ENCODE results near the gene ZNF778. TPM values are rescaled to one million over a fixed set of nuclear protein-coding genes. Genes with fewer than 3 reads are reported as not detected.

Gene ZNF778
- total and polyA plus RNA-seq, 2 of the 13 experiments (the other 11 are each of a cell fraction or from before 2014, with no cell fraction given): 3.8 to 7.2 TPM

- peak; percentile 64 for TF ChIP-seq ZNF143 (CRISPR knock-in tag; IDR thresholded peaks at IDR 0.05)
- peak; percentile 82 for TF ChIP-seq RBM39 (IDR thresholded peaks at IDR 0.05; ENCODE audit: low read depth, low read length, poor library complexity, severe bottlenecking)
- peak; percentile 71; the same call in 1 of the 2 replicates for TF ChIP-seq ZNF784 (CRISPR knock-in tag; IDR thresholded peaks at IDR 0.05; ENCODE audit: borderline replicate concordance)
- peak; percentile 78; the same call in 1 of the 2 replicates for TF ChIP-seq ZNF564 (CRISPR knock-in tag; IDR thresholded peaks at IDR 0.05)
- no peak for TF ChIP-seq THYN1 (CRISPR knock-in tag; IDR thresholded peaks at IDR 0.05; ENCODE audit: borderline replicate concordance, low read depth)
- TF ChIP-seq ZNF329 (CRISPR knock-in tag; IDR thresholded peaks at IDR 0.05; ENCODE audit: low read depth): peak; percentile 79
- peak; percentile 79; the same call in 1 of the 2 replicates for TF ChIP-seq KLF11 (CRISPR knock-in tag; IDR thresholded peaks at IDR 0.05)
- no peak for TF ChIP-seq ZNF3 (CRISPR knock-in tag; IDR thresholded peaks at IDR 0.05)
- peak; percentile 95 for TF ChIP-seq THAP11 (CRISPR knock-in tag; IDR thresholded peaks at IDR 0.05)
- no peak for TF ChIP-seq ZNF44 (CRISPR knock-in tag; IDR thresholded peaks at IDR 0.05)
- no peak for TF ChIP-seq GTF2F1 (IDR thresholded peaks at IDR 0.05; ENCODE audit: low read length)
- TF ChIP-seq ZNF781 (CRISPR knock-in tag; IDR thresholded peaks at IDR 0.05; ENCODE audit: borderline replicate concordance, not compliant biosample characterization): no peak
- peak; percentile 4; the same call in 1 of the 2 replicates for TF ChIP-seq RAD21 (CRISPR knock-in tag; IDR thresholded peaks at IDR 0.05)
- no peak for TF ChIP-seq ZNF251 (CRISPR knock-in tag; IDR thresholded peaks at IDR 0.05)
- TF ChIP-seq NBN (conservative IDR thresholded peaks at IDR 0.05): no peak
- peak; percentile 7; the same call in 1 of the 2 replicates for TF ChIP-seq LBX2 (CRISPR knock-in tag; IDR thresholded peaks at IDR 0.05; ENCODE audit: borderline replicate concordance)
- TF ChIP-seq JUNB (CRISPR knock-in tag; IDR thresholded peaks at IDR 0.05; ENCODE audit: borderline replicate concordance): no peak
- TF ChIP-seq ZNF543 (CRISPR knock-in tag; IDR thresholded peaks at IDR 0.05): no peak; the same call in 1 of the 2 replicates
- peak; percentile 53; the same call in 1 of the 2 replicates for TF ChIP-seq AFF4 (CRISPR knock-in tag; IDR thresholded peaks at IDR 0.05)
- TF ChIP-seq SNAPC5 (CRISPR knock-in tag; IDR thresholded peaks at IDR 0.05; ENCODE audit: borderline replicate concordance): peak; percentile 44; the same call in 1 of the 2 replicates
- no peak for TF ChIP-seq NPAS2 (CRISPR knock-in tag; IDR thresholded peaks at IDR 0.05; ENCODE audit: borderline replicate concordance)
- TF ChIP-seq E2F5 (CRISPR knock-in tag; conservative IDR thresholded peaks at IDR 0.05): no peak
- peak; percentile 46 for TF ChIP-seq MED8 (CRISPR knock-in tag; IDR thresholded peaks at IDR 0.05; ENCODE audit: insufficient replicate concordance)
Observed at GRCh38 chr16:89241187-89242007, 23.9 kb downstream of the ZNF778 start (continued).

All from HepG2 (cell line).